Common myeloid progenitor, CD34-positive (primary cell): ENCODE data around the gene CDH13.

Source experiments
- CTCF ChIA-PET: fragments of 350-600 bp; sonication (Branson Sonifier 250); formaldehyde crosslinking; loops from one replicate; lab custom pipeline; 2021; ENCODE audit warnings: antibody characterized with exemption; lab: Charles Lee
- POLR2A ChIA-PET: fragments of 350-600 bp; sonication (Branson Sonifier 250); formaldehyde crosslinking; loops from one replicate; lab custom pipeline; 2021; ENCODE audit warnings: antibody characterized with exemption; lab: Charles Lee
- DNase-seq, 3 donors: peaks; one replicate each; pipeline versions ENCODE4 v3.0.0 to v3.0.0-alpha.2; 2013
- H3K27ac ChIP-seq, 2 experiments: 1 replicate in 1 of 2; 2 replicates in 1 of 2; pipeline ENCODE4 v1.7.0; 2013; ENCODE audit warnings: inconsistent platforms in 2 of 2, low read length in 2 of 2, mild to moderate bottlenecking in 2 of 2, low read depth in 1 of 2, moderate library complexity in 1 of 2; ENCODE audit not compliant: severe bottlenecking in 2 of 2, insufficient read depth in 1 of 2, poor library complexity in 1 of 2
- H3K27me3 ChIP-seq, 5 experiments: replicated peaks in 2 of 5; 1 replicate in 3 of 5; 2 replicates in 2 of 5; pipeline versions ENCODE4 v1.6.1 to v1.7.0; 2013; ENCODE audit warnings: low read length in 4 of 5, mild to moderate bottlenecking in 2 of 5, moderate library complexity in 2 of 5, inconsistent platforms in 1 of 5; ENCODE audit not compliant: insufficient read depth in 5 of 5, control insufficient read depth in 4 of 5
- H3K36me3 ChIP-seq, 4 experiments: 1 replicate in 2 of 4; 2 replicates in 2 of 4; pipeline versions ENCODE4 v1.6.1 to v1.7.0; 2013; ENCODE audit warnings: low read length in 3 of 4, control low read depth in 1 of 4, mild to moderate bottlenecking in 1 of 4; ENCODE audit not compliant: control insufficient read depth in 4 of 4, insufficient read depth in 4 of 4
- H3K4me1 ChIP-seq, 4 experiments: 1 replicate in 3 of 4; 2 replicates in 1 of 4; pipeline versions ENCODE4 v1.6.1 to v1.7.1; 2013; ENCODE audit warnings: low read length in 3 of 4, mild to moderate bottlenecking in 3 of 4, control low read depth in 1 of 4, inconsistent platforms in 1 of 4, moderate library complexity in 1 of 4; ENCODE audit not compliant: control insufficient read depth in 4 of 4, insufficient read depth in 4 of 4; ENCODE audit errors: control extremely low read depth in 1 of 4
- H3K4me3 ChIP-seq, 7 experiments: 1 replicate in 4 of 7; 2 replicates in 3 of 7; pipeline versions ENCODE4 v1.5.1 to v1.7.0; 2013; ENCODE audit warnings: mild to moderate bottlenecking in 7 of 7, low read length in 6 of 7, moderate library complexity in 6 of 7, inconsistent platforms in 2 of 7, low read depth in 2 of 7, control low read depth in 1 of 7; ENCODE audit not compliant: insufficient read depth in 4 of 7, control insufficient read depth in 1 of 7; ENCODE audit errors: extremely low read depth in 1 of 7
- H3K9me3 ChIP-seq, 5 experiments: 1 replicate in 4 of 5; 2 replicates in 1 of 5; pipeline versions ENCODE4 v1.6.1 to v1.7.1; 2013; ENCODE audit warnings: low read length in 4 of 5, mild to moderate bottlenecking in 2 of 5, inconsistent platforms in 1 of 5, low read depth in 1 of 5, moderate library complexity in 1 of 5; ENCODE audit not compliant: control insufficient read depth in 4 of 5, insufficient read depth in 2 of 5; ENCODE audit errors: control extremely low read depth in 1 of 5
- WGBS: methylation state at CpG from one replicate; pipeline ENCODE4 v1.1.5; 2013; ENCODE audit not compliant: insufficient coverage; 5-methylcytosine and 5-hydroxymethylcytosine counted together

CDH13 gene

DNA sequence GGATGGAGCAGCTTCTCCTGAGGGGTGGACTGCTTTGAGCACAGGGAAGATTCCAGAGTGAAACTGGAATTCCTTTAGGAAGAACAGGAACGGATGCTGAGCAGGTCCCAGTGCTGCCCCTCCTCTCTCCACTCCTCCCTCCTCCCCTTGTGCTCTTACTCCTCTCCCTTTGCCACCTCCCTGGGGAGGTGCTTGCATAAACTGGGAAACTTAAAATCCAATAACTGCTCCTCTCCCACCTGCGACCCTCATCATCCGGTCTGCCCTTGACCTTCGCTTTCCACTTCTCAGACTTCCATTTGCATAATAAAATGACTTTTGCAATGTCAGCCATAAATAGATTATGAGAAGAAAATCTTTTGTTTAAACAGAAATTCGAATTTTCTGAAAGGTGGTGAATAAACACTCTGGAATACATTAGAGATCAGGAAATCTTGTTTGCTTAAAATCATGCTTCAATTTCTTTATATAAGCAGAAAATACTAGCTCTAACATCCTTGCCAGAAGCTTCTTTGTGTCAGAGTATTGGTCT, 1204.8 kb downstream of the CDH13 start:
- Histone ChIP-seq H3K9me3 (no peaks in the 10 kb centered on the region), H3K4me3 (no peak overlapping the region), H3K27ac (no peak overlapping the region), H3K4me1 (peaks cover 18 to 34% (median 26%) of the 10 kb centered on the region in 4 experiments), H3K36me3 (no peaks in the 10 kb centered on the region), H3K27me3 (no peaks in the 10 kb centered on the region)
- CTCF ChIA-PET: no interaction called here
- WGBS: no CpG with 5 or more reads among the region's 5 CpGs
- DNase-seq: no peak
- POLR2A ChIA-PET: no interaction called here

DNA sequence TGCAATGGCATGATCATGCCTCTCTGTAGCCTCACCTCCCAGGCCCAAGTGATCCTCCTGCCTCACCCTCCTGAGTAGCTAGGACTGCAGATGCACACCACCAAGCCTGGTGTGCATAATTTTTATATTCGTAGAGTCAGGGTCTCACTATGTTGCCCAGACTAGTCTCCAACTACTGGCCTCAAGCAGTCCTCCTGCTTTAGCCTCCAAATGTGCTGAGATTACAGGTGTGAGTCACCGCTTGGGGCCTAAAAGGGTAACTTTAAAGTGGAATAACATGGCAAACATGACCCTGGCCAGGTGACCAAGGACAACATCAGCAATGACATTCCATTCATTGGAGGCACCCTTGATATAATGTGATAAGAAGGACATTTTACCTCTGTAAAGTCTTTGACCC, 1207.2 kb downstream of the CDH13 start:
- no peaks in the 10 kb centered on the region for H3K27me3 ChIP-seq
- DNase-seq: no peak
- WGBS: 100% methylated on average over 1 of the region's 2 CpGs
- H3K36me3 ChIP-seq: no peaks in the 10 kb centered on the region
- H3K4me1 ChIP-seq: peaks cover 18 to 39% (median 29%) of the 10 kb centered on the region in 4 experiments
- ChIA-PET POLR2A (no interaction called here), CTCF (no interaction called here)
- H3K9me3 ChIP-seq: no peaks in the 10 kb centered on the region
- no peak overlapping the region for H3K27ac ChIP-seq
- no peak overlapping the region for H3K4me3 ChIP-seq

DNA sequence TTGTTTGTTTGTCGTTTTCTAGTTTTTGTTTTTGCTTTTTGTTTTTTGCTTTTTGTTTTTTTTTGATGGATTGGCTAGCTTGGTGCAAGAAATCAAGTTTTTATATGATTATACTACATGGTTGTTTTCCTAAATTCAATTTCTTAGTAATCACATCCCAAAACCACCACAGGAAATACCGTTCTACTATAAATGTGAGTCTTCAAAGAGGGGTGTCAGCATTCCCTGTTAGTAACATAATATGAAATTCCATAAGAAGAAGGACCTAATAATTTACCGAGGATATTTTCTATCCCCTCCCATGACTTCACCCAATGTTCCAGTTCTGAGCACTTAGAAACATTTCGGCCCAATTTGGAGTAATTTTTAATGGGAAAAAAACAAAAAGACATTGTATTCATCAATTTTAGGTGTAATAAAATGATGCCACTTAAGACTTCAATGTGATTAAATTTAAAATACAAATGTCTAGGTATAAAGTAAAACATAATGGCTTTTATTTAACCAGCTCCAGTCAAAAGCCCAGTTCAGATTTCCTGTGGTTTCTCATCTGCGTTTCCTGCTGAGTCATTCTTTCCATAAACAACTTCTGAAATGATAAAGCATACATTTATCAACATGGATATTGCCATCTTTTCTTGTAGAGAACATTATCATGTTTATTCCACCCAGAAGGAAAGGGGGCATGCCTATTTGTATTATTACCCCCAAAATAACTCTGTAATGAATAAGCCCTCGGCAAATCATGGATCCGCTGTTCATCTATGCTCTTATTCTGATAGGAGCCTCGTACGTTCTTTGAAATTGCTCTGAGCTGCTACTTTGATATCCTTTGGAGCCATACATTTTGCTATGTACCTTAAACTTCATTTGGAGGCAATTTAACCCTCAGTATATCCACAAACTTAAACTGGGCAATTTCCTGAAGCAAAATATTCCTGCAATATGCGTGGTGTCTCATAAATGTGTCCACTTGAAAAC, 1209.1 kb downstream of the CDH13 start:
- Histone ChIP-seq H3K27ac (peak overlapping the region in 1 of 2 experiments; percentile 30), H3K9me3 (no peaks in the 10 kb centered on the region), H3K4me3 (peak overlapping the region in 2 of 7 experiments; percentile 9 to 20), H3K36me3 (no peaks in the 10 kb centered on the region), H3K4me1 (peaks cover 18 to 39% (median 29%) of the 10 kb centered on the region in 4 experiments), H3K27me3 (no peaks in the 10 kb centered on the region)
- ChIA-PET CTCF (interaction anchor here (0.9 to 2.5 kb wide), 3 partner anchors 9 to 118 kb away, joined by 3 to 11 read pairs (median 4); no protein-coding TSS in a partner anchor), POLR2A (interaction anchor here (0.7 kb wide), 1 partner anchor 25 kb away, joined by 3 read pairs; no protein-coding TSS in a partner anchor)
- 26% methylated on average over 7 of the region's 10 CpGs for WGBS
- DNase-seq: peak; percentile 73 to 93 (median 91)

- Histone ChIP-seq H3K4me3 (no peak overlapping the region), H3K36me3 (no peaks in the 10 kb centered on the region), H3K27me3 (no peaks in the 10 kb centered on the region), H3K9me3 (no peaks in the 10 kb centered on the region), H3K27ac (no peak overlapping the region), H3K4me1 (peaks cover 20 to 45% (median 36%) of the 10 kb centered on the region in 4 experiments)
- no peak for DNase-seq
- ChIA-PET POLR2A (no interaction called here), CTCF (no interaction called here)
- WGBS: 95% methylated on average over 3 of the region's 4 CpGs
Measured at GRCh38 chr16:83837566-83837965, 1210.8 kb downstream of the CDH13 start.

DNA sequence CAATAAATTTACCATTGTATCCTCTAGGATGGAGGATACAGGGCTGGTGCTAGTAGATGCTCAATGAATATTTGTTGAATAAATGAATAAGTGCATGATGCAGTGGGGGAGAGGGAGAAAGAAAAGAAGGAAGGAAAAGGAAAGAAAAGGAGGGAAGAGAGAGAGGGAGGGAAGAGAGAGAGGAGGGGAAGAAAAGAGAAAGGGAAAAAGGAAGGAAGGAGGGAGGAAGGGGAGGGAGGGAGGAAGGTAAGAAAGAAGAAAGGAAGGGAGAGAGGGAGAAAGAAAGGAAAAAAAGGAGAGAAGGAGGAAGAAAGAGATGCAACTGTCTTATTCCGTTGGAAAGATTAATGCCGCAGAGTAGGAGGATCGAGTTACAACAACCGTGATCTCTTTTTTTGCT, 1211.4 kb downstream of the CDH13 start:
- no peak for DNase-seq
- H3K27me3 ChIP-seq: no peaks in the 10 kb centered on the region
- 93% methylated on average over 4 of the region's 4 CpGs for WGBS
- H3K36me3 ChIP-seq: no peaks in the 10 kb centered on the region
- ChIA-PET POLR2A (no interaction called here), CTCF (no interaction called here)
- H3K4me3 ChIP-seq: no peak overlapping the region
- H3K4me1 ChIP-seq: peaks cover 25 to 49% (median 42%) of the 10 kb centered on the region in 4 experiments
- H3K27ac ChIP-seq: no peak overlapping the region
- H3K9me3 ChIP-seq: no peaks in the 10 kb centered on the region

DNA sequence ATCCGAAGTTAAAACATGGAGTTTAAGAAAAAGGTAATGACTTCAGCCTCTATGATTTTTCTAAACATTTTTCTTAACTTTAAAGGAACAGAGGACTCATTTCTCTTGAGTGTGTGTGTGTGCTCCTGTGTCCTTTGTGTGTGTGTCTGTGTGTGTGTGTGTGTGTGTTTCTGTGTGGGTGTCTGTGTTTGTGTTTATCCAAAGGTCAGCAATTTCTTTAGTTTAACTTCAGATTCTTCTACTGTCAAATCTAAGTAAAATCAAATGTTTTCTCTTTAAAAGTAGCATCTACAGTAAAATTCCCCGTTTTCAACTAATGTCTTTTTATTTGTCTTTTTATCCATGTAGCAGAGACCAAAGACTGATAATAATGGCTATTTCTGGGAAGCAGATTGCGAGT, 1212.8 kb downstream of the CDH13 start:
- Histone ChIP-seq H3K27ac (no peak overlapping the region), H3K4me3 (no peak overlapping the region), H3K36me3 (no peaks in the 10 kb centered on the region), H3K9me3 (no peaks in the 10 kb centered on the region), H3K27me3 (no peaks in the 10 kb centered on the region), H3K4me1 (peaks cover 23 to 50% (median 43%) of the 10 kb centered on the region in 4 experiments)
- CTCF ChIA-PET: interaction anchor here (5.9 kb wide), 1 partner anchor 13 kb away, joined by 29 read pairs; no protein-coding TSS in a partner anchor
- POLR2A ChIA-PET: no interaction called here
- DNase-seq: no peak
- WGBS: no CpG with 5 or more reads among the region's 3 CpGs
